ENCODE measurements around the gene SPEG.

DNA sequence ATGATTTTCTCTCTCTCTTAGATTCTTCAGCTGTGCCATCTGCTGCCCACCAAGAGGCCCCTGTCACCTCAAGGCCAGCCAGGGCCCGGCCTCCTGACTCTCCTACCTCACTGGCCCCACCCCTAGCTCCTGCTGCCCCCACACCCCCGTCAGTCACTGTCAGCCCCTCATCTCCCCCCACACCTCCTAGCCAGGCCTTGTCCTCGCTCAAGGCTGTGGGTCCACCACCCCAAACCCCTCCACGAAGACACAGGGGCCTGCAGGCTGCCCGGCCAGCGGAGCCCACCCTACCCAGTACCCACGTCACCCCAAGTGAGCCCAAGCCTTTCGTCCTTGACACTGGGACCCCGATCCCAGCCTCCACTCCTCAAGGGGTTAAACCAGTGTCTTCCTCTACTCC lies 54.7 kb downstream of the SPEG start:
- TF ChIP-seq, protein P1, sequence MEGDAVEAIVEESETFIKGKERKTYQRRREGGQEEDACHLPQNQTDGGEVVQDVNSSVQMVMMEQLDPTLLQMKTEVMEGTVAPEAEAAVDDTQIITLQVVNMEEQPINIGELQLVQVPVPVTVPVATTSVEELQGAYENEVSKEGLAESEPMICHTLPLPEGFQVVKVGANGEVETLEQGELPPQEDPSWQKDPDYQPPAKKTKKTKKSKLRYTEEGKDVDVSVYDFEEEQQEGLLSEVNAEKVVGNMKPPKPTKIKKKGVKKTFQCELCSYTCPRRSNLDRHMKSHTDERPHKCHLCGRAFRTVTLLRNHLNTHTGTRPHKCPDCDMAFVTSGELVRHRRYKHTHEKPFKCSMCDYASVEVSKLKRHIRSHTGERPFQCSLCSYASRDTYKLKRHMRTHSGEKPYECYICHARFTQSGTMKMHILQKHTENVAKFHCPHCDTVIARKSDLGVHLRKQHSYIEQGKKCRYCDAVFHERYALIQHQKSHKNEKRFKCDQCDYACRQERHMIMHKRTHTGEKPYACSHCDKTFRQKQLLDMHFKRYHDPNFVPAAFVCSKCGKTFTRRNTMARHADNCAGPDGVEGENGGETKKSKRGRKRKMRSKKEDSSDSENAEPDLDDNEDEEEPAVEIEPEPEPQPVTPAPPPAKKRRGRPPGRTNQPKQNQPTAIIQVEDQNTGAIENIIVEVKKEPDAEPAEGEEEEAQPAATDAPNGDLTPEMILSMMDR (IDR thresholded peaks at IDR 0.05), result no peak
- TF ChIP-seq POLR2AphosphoS5 (IDR thresholded peaks at IDR 0.05) (no peak), POLR2A (IDR thresholded peaks at IDR 0.05) (no peak)

Measured in prostate gland (tissue), 2 donors.